Skeletal muscle tissue (tissue), 4 donors: ENCODE data around the gene ZNG1B. TPM values are rescaled to one million over a fixed set of nuclear protein-coding genes. Genes with fewer than 3 reads are reported as not detected.
A peak's percentile ranks its signal among the peaks of the same experiment; 100 is the strongest.
"Not testable (repeated sequence)": the region's sequence is repeated elsewhere in the genome, so short reads cannot be mapped to it uniquely, and the experiment has no call there.

Source experiments
- H3K27ac ChIP-seq: one replicate; pipeline ENCODE4 v1.7.0; 2013; ENCODE audit warnings: mild to moderate bottlenecking, low read depth, low read length, inconsistent platforms
- H3K27me3 ChIP-seq, 3 donors: one replicate each; pipeline ENCODE4 v1.7.0; 2013; ENCODE audit warnings: low read length in 3 of 3; ENCODE audit not compliant: control insufficient read depth in 3 of 3, insufficient read depth in 3 of 3
- H3K36me3 ChIP-seq, 3 donors: one replicate each; pipeline ENCODE4 v1.7.0; 2013; ENCODE audit warnings: low read length in 3 of 3; ENCODE audit not compliant: control insufficient read depth in 3 of 3, insufficient read depth in 3 of 3
- H3K4me1 ChIP-seq, 3 donors: one replicate each; pipeline ENCODE4 v1.7.0; 2013; ENCODE audit warnings: low read length in 3 of 3, mild to moderate bottlenecking in 3 of 3; ENCODE audit not compliant: control insufficient read depth in 3 of 3, insufficient read depth in 3 of 3
- H3K4me3 ChIP-seq, 3 donors: one replicate each; pipeline ENCODE4 v1.7.0; 2013; ENCODE audit warnings: low read length in 3 of 3
- H3K9ac ChIP-seq, 3 donors: one replicate each; pipeline ENCODE4 v1.7.0; 2013; ENCODE audit warnings: low read length in 3 of 3, mild to moderate bottlenecking in 3 of 3, moderate library complexity in 2 of 3, low read depth in 1 of 3
- H3K9me3 ChIP-seq, 3 donors: one replicate each; pipeline ENCODE4 v1.7.0; 2013; ENCODE audit warnings: low read length in 3 of 3; ENCODE audit not compliant: control insufficient read depth in 3 of 3
- total RNA-seq: library from RNA; depleted of rRNA; stranded (reverse); fragments of >200 nt; gene quantifications from one replicate; pipeline ENCODE4 v1.2.3, GENCODE V29; 2014
- donor health status: Osteomylitis.

The ZNG1B gene
- total RNA-seq, 1 donor from 2014 or later = 19.8 TPM

DNA sequence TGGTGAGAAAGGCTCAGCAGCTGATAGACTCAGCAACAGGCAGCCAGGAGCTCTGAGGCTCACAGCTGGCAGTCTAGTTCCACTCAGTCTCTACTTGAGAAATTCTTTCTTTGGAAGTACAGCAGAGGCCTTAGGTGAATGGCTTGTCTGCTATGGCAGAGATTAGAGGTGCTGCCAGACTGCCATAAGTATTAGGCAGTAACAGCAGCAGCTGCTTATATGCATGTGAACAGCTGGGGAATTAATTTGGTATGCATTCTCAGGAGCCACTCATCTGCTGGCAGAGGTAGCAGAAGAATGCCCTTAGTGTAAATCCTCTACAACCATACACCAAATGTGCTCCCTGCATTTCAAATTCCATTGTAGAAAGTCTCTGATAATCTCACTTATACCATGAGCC is 28.3 kb downstream of the ZNG1B start:
- not testable (repeated sequence) for H3K9me3 ChIP-seq, H3K9ac ChIP-seq, H3K36me3 ChIP-seq, H3K27me3 ChIP-seq, H3K27ac ChIP-seq, H3K4me1 ChIP-seq, H3K4me3 ChIP-seq

DNA sequence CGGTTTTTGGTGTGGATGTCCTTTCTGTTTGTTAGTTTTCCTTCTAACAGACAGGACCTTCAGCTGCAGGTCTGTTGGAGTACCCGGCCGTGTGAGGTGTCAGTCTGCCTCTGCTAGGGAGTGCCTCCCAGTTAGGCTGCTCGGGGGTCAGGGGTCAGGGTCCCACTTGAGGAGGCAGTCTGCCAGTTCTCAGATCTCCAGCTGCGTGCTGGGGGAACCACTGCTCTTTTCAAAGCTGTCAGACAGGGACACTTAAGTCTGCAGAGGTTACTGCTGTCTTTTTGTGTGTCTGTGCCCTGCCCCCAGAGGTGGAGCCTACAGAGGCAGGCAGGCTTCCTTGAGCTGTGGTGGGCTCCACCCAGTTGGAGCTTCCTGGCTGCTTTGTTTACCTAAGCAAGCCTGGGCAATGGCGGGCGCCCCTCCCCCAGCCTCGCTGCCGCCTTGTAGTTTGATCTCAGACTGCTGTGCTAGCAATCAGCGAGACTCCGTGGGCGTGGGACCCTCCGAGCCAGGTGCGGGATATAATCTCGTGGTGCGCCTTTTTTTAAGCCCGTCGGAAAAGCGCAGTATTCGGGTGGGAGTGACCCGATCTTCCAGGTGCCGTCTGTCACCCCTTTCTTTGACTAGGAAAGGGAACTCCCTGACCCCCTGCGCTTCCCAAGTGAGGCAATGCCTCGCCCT is 39.3 kb downstream of the ZNG1B start:
- not testable (repeated sequence) for H3K4me3 ChIP-seq, H3K9ac ChIP-seq, H3K27me3 ChIP-seq

DNA sequence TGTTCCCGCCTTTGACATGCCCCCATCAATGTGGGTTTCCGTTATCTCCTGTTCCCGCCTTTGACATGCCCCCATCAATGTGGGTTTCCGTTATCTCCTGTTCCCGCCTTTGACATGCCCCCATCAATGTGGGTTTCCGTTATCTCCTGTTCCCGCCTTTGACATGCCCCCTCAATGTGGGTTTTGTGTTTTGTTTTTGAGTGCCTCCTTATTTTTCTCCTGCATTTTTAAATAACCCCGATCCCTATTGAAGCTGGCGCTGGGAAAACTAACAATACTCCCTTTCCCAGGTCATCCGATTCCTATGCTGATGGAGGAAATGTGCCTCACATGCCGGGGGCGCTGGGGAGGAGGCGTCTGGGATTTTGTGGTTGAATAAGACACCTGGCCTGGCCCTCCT is 59.0 kb downstream of the ZNG1B start:
- not testable (repeated sequence) for H3K27me3 ChIP-seq, H3K9ac ChIP-seq, H3K4me3 ChIP-seq, H3K36me3 ChIP-seq, H3K27ac ChIP-seq, H3K9me3 ChIP-seq, H3K4me1 ChIP-seq

More for the DNA sequence above, 39.3 kb downstream of the ZNG1B start:
- not testable (repeated sequence) for H3K4me1 ChIP-seq, H3K36me3 ChIP-seq, H3K9me3 ChIP-seq, H3K27ac ChIP-seq

DNA sequence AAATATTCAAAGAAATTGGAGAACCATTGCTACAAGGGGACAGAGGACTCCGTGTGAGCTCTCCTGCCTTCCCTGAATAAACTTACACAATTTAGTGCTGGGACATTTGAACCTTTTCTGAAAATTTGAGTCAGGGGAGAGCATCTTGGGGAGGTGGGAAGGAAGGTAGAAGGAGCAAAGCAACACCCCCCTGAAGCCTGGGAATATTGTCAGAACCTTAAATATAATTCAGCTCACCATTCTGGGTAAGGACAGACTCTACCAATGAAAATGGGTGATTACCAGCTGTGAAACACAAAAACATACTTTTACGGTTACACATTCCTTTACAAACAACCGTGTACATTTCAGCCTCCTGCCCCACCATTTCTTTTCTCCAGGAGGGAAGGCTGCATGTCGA is 60.9 kb downstream of the ZNG1B start, which contains the start of gene FOXD4L1:
Gene FOXD4L1, plus strand, starts transcription at position 301 of the 400 bp plus-strand sequence. CDS start 592 bp downstream, outside the sequence.
- H3K27me3 ChIP-seq, H3K4me1 ChIP-seq, H3K4me3 ChIP-seq, H3K27ac ChIP-seq, H3K9me3 ChIP-seq, H3K36me3 ChIP-seq, H3K9ac ChIP-seq: not testable (repeated sequence)

DNA sequence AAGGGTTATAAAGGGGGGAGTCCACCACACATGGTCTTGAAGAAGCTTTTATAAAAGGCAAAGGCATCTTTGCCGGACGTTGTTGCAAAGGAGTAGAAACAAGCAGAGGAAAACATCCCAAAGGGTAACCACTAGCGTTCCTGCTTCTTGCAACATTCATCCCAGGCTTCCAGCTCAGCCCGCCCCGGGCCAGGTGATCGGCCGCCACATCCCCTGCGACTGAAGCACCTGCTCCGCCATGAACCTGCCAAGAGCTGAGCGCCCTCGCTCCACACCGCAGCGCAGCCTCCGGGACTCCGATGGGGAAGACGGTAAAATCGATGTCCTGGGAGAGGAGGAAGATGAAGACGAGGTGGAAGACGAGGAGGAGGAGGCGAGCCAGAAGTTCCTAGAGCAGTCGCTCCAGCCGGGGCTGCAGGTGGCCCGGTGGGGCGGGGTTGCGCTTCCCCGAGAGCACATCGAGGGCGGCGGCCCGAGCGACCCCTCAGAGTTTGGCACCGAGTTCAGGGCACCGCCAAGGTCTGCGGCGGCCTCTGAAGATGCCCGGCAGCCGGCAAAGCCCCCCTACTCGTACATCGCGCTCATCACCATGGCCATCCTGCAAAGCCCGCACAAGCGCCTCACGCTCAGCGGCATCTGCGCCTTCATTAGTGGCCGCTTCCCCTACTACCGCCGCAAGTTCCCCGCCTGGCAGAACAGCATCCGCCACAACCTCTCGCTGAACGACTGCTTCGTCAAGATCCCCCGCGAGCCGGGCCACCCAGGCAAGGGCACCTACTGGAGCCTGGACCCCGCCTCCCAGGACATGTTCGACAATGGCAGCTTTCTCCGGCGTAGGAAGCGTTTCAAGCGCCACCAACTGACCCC is 61.8 kb downstream of the ZNG1B start:
- H3K9me3 ChIP-seq, H3K9ac ChIP-seq, H3K4me1 ChIP-seq, H3K36me3 ChIP-seq, H3K27ac ChIP-seq, H3K4me3 ChIP-seq: not testable (repeated sequence)
- H3K27me3 ChIP-seq = peaks cover 0 to 12% (median 2%) of the 10 kb centered on the region in 3 donors

DNA sequence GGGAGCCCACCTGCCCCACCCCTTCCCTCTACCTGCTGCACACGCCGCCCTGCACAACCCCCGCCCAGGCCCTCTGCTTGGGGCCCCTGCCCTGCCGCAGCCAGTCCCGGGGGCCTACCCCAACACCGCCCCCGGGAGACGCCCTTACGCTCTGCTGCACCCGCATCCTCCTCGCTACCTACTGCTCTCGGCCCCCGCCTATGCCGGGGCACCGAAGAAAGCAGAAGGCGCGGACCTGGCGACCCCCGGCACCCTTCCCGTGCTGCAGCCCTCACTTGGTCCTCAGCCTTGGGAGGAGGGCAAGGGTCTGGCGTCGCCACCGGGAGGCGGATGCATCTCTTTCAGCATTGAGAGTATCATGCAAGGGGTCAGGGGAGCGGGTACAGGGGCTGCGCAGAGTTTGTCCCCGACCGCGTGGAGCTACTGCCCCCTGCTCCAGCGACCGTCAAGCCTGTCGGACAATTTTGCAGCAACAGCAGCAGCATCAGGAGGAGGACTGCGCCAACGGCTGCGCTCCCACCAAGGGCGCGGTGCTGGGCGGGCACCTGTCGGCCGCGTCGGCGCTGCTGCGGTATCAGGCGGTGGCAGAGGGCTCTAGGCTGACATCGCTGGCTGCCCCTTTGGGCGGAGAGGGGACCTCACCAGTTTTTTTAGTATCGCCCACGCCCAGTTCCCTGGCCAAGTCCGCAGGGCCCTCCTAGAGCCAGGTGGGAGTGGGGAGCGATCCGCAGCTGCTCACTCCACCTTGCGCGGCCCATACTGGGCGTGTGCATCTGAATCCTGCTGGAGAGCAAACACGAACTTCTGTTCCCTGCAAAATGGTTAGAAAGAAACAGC is 62.6 kb downstream of the ZNG1B start:
- not testable (repeated sequence) for H3K27ac ChIP-seq, H3K36me3 ChIP-seq, H3K9me3 ChIP-seq, H3K4me1 ChIP-seq, H3K4me3 ChIP-seq, H3K9ac ChIP-seq
- peaks cover 2 to 13% (median 3%) of the 10 kb centered on the region in 3 donors for H3K27me3 ChIP-seq

DNA sequence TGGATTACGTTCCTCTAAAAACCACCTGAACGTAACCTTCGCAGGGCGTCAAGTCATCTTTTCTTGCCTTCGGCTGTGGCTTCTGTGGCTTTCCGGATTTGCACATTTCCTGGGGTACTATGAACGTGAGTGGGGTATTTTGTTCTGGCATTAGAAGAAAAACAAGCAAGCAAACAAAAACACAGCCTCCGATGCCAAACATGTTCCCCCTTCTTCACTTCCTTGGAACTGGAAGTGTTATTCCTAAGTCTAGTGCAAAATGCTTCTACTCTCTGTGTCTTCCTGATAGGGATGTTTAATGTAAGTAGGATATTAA is 63.2 kb downstream of the ZNG1B start:
- H3K4me1 ChIP-seq, H3K36me3 ChIP-seq, H3K27ac ChIP-seq, H3K9me3 ChIP-seq, H3K9ac ChIP-seq, H3K4me3 ChIP-seq: not testable (repeated sequence)
- peaks cover 3 to 13% (median 3%) of the 10 kb centered on the region in 3 donors for H3K27me3 ChIP-seq

DNA sequence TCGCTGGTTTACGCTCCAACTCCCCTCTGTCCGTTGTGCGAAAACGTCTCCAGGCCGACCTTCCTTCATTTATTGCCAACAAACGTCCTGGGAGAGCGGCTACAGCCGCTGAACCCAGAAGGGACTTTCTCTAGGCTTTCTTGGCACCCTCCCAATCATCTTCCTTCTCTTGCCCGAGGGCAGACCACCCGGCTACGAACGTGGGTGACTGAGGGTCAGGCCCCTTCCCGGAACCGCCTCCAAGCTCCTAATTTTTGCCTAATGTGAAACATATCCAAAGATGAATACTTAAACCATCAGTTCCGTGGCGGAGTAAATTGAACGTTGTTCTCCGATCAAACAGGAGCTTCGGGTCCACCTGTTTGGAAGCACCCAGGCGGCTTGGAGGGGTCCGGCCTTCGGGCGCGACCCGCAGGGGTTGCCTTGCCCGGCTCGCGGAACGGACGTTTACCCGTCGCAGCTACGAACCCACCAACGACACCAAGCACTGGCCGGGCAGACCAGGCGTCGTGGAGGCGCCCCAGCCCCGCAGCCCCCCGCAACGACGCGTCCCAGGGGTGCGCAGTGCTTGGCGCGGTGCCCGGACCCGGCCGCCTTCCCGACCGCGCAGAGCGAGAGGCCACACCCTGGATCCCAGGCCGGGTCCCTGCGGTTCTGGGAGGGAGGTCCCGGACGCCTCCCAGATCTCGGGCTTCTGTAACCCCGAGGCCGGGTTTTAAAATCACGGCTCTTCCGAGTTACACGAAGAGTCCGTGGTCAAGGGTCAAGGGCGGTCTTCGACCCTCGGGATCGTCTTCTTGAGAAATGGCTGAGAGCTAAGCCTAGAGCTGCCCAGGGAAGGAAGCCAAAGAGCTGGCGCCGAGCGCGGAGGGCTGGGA is 65.0 kb downstream of the ZNG1B start:
- H3K4me1 ChIP-seq, H3K9me3 ChIP-seq, H3K36me3 ChIP-seq, H3K27ac ChIP-seq, H3K9ac ChIP-seq: not testable (repeated sequence)
- Histone ChIP-seq H3K27me3 (peaks cover 3 to 13% (median 3%) of the 10 kb centered on the region in 3 donors), H3K4me3 (peak overlapping the region in 2 of 3 donors; percentile 52 to 58)
